Neural progenitor cell (in vitro differentiated cells): ENCODE data around the gene OPCML. TPM values are rescaled to one million over a fixed set of nuclear protein-coding genes. Genes with fewer than 3 reads are reported as not detected.

Experiments
- DNase-seq: peaks from one replicate; pipeline ENCODE4 v3.0.0-alpha.2; 2016; ENCODE audit warnings: low spot score
- H2AFZ ChIP-seq: fragments of 200-600 bp; sonication (generic); replicated peaks from 2 replicates; pipeline ENCODE4 v1.6.1; 2016; ENCODE audit warnings: antibody characterized with exemption
- H3F3A ChIP-seq: fragments of 200-600 bp; sonication (generic); 2 replicates; pipeline ENCODE4 v1.6.1; 2016; ENCODE audit warnings: antibody characterized with exemption, low read depth
- H3K27ac ChIP-seq: fragments of 200-600 bp; sonication (generic); 2 replicates; pipeline ENCODE4 v1.5.1; 2016; ENCODE audit warnings: mild to moderate bottlenecking
- H3K27me3 ChIP-seq: fragments of 200-600 bp; sonication (generic); 2 replicates; pipeline ENCODE4 v1.6.1; 2016; ENCODE audit warnings: mild to moderate bottlenecking, moderate library complexity
- H3K36me3 ChIP-seq: fragments of 200-600 bp; sonication (generic); 2 replicates; pipeline ENCODE4 v1.5.1; 2016
- H3K4me1 ChIP-seq: fragments of 200-600 bp; sonication (generic); 2 replicates; pipeline ENCODE4 v1.6.1; 2016; ENCODE audit warnings: mixed run types
- H3K4me2 ChIP-seq: fragments of 200-600 bp; sonication (generic); 2 replicates; pipeline ENCODE4 v1.6.1; 2016
- H3K4me3 ChIP-seq: fragments of 200-600 bp; sonication (generic); 2 replicates; pipeline ENCODE4 v1.5.1; 2016
- H3K79me2 ChIP-seq: fragments of 200-600 bp; sonication (generic); 2 replicates; pipeline ENCODE4 v1.6.1; 2016; ENCODE audit warnings: low read depth
- H3K9ac ChIP-seq: fragments of 200-600 bp; sonication (generic); 2 replicates; pipeline ENCODE4 v1.6.1; 2016
- H3K9me3 ChIP-seq: fragments of 200-600 bp; sonication (generic); 2 replicates; pipeline ENCODE4 v1.5.1; 2016; ENCODE audit warnings: low read depth
- H4K20me1 ChIP-seq: fragments of 200-600 bp; sonication (generic); 2 replicates; pipeline ENCODE4 v1.6.1; 2016; ENCODE audit warnings: low read depth
- H3K27ac Mint-ChIP-seq: 3 replicates; pipeline ENCODE4 v1.8.0; 2021; ENCODE audit warnings: mixed read lengths
- H3K27me3 Mint-ChIP-seq: 2 replicates; pipeline ENCODE4 v1.8.0; 2022; ENCODE audit warnings: low read depth, mild to moderate bottlenecking, inconsistent platforms, moderate library complexity, mixed read lengths; ENCODE audit not compliant: insufficient read depth
- H3K36me3 Mint-ChIP-seq: 3 replicates; pipeline ENCODE4 v1.8.0; 2021; ENCODE audit warnings: mixed read lengths
- H3K4me1 Mint-ChIP-seq: 3 replicates; pipeline ENCODE4 v1.8.0; 2021; ENCODE audit warnings: mixed read lengths
- H3K4me3 Mint-ChIP-seq: 3 replicates; pipeline ENCODE4 v1.8.0; 2021; ENCODE audit warnings: mild to moderate bottlenecking, moderate library complexity, mixed read lengths
- H3K9me3 Mint-ChIP-seq: 3 replicates; pipeline ENCODE4 v1.8.0; 2020; ENCODE audit warnings: mixed read lengths
- EZH2 ChIP-seq: fragments of 200-600 bp; sonication (generic); IDR thresholded peaks from 2 replicates; pipeline ENCODE4 v1.6.1; 2017; ENCODE audit warnings: antibody characterized with exemption, mild to moderate bottlenecking, moderate library complexity
- EZH2phosphoT487 ChIP-seq: fragments of 200-600 bp; sonication (generic); IDR thresholded peaks from 2 replicates; pipeline ENCODE4 v1.6.1; 2017; ENCODE audit warnings: antibody characterized with exemption
- total RNA-seq: library from RNA; depleted of rRNA; stranded (reverse); fragments of >200 nt; gene quantifications from 2 replicates; pipeline ENCODE4 v1.2.3, GENCODE V29; 2015; ENCODE audit warnings: low replicate concordance
- TF ChIP-seq, protein P1 (sequence below): fragments of 200-600 bp; sonication (generic); IDR thresholded peaks from 2 replicates; pipeline ENCODE4 v1.5.1; 2017; ENCODE audit warnings: antibody characterized with exemption, mild to moderate bottlenecking

The OPCML gene
- total RNA-seq, 1 donor from 2014 or later, result 0.02 TPM

DNA sequence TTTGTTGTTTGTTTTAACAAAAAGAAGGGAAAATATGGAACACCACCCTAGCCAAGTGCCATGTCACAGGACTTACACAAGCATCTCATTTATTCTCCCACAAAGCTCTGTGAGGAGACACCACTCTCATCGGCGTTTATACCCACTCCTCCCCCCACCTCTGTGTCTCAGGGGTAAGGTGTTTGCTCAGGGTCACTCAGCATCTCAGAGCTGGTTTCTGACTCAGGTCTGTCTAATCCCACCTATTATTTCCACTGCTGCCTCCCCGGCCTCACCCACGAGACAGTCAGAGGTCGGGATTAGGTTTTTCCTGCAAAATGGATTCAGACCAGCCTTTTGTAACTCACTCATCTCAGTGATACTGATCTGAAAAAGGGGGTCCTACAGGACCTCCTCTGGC, 786.0 kb downstream of the OPCML start:
- no peak for DNase-seq
- peaks cover 5% of the 10 kb centered on the region for H3K27me3 Mint-ChIP-seq
- Histone ChIP-seq H3K27me3 (no peaks in the 10 kb centered on the region), H3K4me3 (no peak overlapping the region), H3F3A (no peaks in the 10 kb centered on the region), H2AFZ (no peak overlapping the region), H3K36me3 (no peaks in the 10 kb centered on the region), H3K9me3 (no peaks in the 10 kb centered on the region), H4K20me1 (no peaks in the 10 kb centered on the region), H3K27ac (no peak overlapping the region), H3K4me1 (no peaks in the 10 kb centered on the region), H3K79me2 (no peaks in the 10 kb centered on the region), H3K4me2 (no peak overlapping the region), H3K9ac (no peak overlapping the region)
- H3K36me3 Mint-ChIP-seq, result no peaks in the 10 kb centered on the region
- H3K9me3 Mint-ChIP-seq, result no peaks in the 10 kb centered on the region
- H3K4me3 Mint-ChIP-seq, result no peak overlapping the region
- no peak overlapping the region for H3K27ac Mint-ChIP-seq
- TF ChIP-seq, protein P1, sequence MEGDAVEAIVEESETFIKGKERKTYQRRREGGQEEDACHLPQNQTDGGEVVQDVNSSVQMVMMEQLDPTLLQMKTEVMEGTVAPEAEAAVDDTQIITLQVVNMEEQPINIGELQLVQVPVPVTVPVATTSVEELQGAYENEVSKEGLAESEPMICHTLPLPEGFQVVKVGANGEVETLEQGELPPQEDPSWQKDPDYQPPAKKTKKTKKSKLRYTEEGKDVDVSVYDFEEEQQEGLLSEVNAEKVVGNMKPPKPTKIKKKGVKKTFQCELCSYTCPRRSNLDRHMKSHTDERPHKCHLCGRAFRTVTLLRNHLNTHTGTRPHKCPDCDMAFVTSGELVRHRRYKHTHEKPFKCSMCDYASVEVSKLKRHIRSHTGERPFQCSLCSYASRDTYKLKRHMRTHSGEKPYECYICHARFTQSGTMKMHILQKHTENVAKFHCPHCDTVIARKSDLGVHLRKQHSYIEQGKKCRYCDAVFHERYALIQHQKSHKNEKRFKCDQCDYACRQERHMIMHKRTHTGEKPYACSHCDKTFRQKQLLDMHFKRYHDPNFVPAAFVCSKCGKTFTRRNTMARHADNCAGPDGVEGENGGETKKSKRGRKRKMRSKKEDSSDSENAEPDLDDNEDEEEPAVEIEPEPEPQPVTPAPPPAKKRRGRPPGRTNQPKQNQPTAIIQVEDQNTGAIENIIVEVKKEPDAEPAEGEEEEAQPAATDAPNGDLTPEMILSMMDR, result no peak
- TF ChIP-seq EZH2 (no peak), EZH2phosphoT487 (no peak)
- peaks cover 20% of the 10 kb centered on the region for H3K4me1 Mint-ChIP-seq

DNA sequence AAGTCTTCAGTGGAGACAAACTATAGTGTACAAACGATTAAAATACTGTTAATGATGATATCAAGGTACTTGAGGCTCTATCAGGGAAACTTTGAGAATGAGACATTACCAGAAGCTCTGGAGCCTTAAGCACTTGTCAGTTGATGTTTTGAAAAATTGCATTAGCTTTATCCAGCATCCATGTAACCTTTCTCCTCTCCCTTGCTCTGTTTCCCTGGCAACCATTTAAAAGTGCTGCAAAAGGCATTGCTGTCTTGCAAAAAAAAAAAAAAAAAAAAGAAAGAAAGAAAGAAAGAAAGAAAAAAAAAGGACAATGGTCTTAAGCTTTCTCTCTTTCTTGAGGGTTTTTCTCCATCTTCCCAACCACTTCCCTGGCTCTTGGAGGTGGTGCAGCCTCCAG, 787.0 kb downstream of the OPCML start:
- Histone ChIP-seq H3K9ac (no peak overlapping the region), H3K4me2 (no peak overlapping the region), H3F3A (no peaks in the 10 kb centered on the region), H3K27me3 (no peaks in the 10 kb centered on the region), H3K4me1 (no peaks in the 10 kb centered on the region), H3K36me3 (no peaks in the 10 kb centered on the region), H3K4me3 (no peak overlapping the region), H3K27ac (no peak overlapping the region), H3K9me3 (no peaks in the 10 kb centered on the region), H4K20me1 (no peaks in the 10 kb centered on the region), H3K79me2 (no peaks in the 10 kb centered on the region), H2AFZ (no peak overlapping the region)
- no peaks in the 10 kb centered on the region for H3K36me3 Mint-ChIP-seq
- no peak overlapping the region for H3K27ac Mint-ChIP-seq
- H3K9me3 Mint-ChIP-seq, result no peaks in the 10 kb centered on the region
- H3K4me1 Mint-ChIP-seq, result peaks cover 18% of the 10 kb centered on the region
- DNase-seq, result no peak
- TF ChIP-seq EZH2 (no peak), EZH2phosphoT487 (no peak)
- TF ChIP-seq, protein P1, result no peak
- H3K27me3 Mint-ChIP-seq, result peaks cover 5% of the 10 kb centered on the region
- H3K4me3 Mint-ChIP-seq, result no peak overlapping the region

DNA sequence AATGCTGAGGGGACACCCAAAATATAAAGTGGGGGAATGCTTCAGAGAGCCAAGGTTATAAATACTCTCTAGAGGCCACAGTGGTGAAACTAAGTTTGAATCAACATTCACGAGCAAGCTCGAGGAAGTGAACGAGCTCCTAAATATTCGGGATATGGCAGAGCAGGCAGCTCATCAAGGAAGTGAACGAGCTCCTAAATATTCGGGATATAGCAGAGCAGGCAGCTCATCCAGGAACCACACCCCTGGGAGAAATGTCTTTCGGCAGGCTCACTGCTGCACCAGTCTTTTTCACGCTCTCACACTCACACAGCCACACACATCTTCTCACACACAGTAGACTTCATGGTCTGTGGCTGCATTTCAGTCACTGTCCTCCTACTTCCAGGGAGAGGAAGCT, 787.5 kb downstream of the OPCML start:
- H3K36me3 Mint-ChIP-seq, result no peaks in the 10 kb centered on the region
- H3K9me3 ChIP-seq, result no peaks in the 10 kb centered on the region
- H3K27ac Mint-ChIP-seq, result no peak overlapping the region
- H3F3A ChIP-seq, result no peaks in the 10 kb centered on the region
- TF ChIP-seq, protein P1, result no peak
- no peak for TF ChIP-seq EZH2
- no peak for TF ChIP-seq EZH2phosphoT487
- H3K27me3 ChIP-seq, result no peaks in the 10 kb centered on the region
- no peaks in the 10 kb centered on the region for H3K36me3 ChIP-seq
- H3K79me2 ChIP-seq, result no peaks in the 10 kb centered on the region
- H2AFZ ChIP-seq, result no peak overlapping the region
- no peak overlapping the region for H3K4me3 ChIP-seq
- no peaks in the 10 kb centered on the region for H3K9me3 Mint-ChIP-seq
- peaks cover 18% of the 10 kb centered on the region for H3K4me1 Mint-ChIP-seq
- no peak overlapping the region for H3K9ac ChIP-seq
- DNase-seq, result no peak
- H4K20me1 ChIP-seq, result no peaks in the 10 kb centered on the region
- no peak overlapping the region for H3K4me3 Mint-ChIP-seq
- H3K4me1 ChIP-seq, result no peaks in the 10 kb centered on the region
- no peak overlapping the region for H3K27ac ChIP-seq
- H3K27me3 Mint-ChIP-seq, result peaks cover 5% of the 10 kb centered on the region
- H3K4me2 ChIP-seq, result no peak overlapping the region

DNA sequence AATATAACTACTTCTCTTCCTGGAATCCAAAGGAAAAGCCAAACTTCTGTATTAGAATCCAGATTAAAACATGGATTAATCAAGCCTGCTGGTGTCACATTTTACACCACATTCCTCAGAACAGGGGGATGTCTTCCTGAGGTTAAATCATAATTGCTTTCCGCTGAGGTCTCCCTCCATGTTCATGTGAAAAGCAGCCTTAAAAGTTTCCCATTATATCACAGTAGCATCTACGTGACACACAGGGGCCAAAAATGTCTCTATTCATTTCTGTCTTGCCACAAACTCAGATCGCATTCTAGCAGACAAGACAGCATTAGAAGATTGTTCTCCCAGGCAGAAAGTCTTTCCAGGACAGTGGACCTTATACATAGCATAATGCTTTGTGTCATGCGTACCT, 788.7 kb downstream of the OPCML start:
- no peaks in the 10 kb centered on the region for H3K36me3 Mint-ChIP-seq
- H3K27me3 Mint-ChIP-seq, result peaks cover 6% of the 10 kb centered on the region
- DNase-seq, result no peak

More for the DNA sequence above, 788.7 kb downstream of the OPCML start:
- Histone ChIP-seq H3K9ac (no peak overlapping the region), H3F3A (no peaks in the 10 kb centered on the region), H3K9me3 (no peaks in the 10 kb centered on the region), H3K27ac (no peak overlapping the region), H3K36me3 (no peaks in the 10 kb centered on the region), H3K4me2 (no peak overlapping the region), H3K4me3 (no peak overlapping the region), H3K4me1 (no peaks in the 10 kb centered on the region), H2AFZ (no peak overlapping the region), H3K79me2 (no peaks in the 10 kb centered on the region), H3K27me3 (no peaks in the 10 kb centered on the region), H4K20me1 (no peaks in the 10 kb centered on the region)
- TF ChIP-seq EZH2 (no peak), EZH2phosphoT487 (no peak)
- TF ChIP-seq, protein P1, result no peak
- H3K4me3 Mint-ChIP-seq, result no peak overlapping the region
- no peaks in the 10 kb centered on the region for H3K9me3 Mint-ChIP-seq
- peaks cover 17% of the 10 kb centered on the region for H3K4me1 Mint-ChIP-seq
- no peak overlapping the region for H3K27ac Mint-ChIP-seq
